NOMO-1 (cell line): ENCODE measurements around the gene RER1.
"Not testable (repeated sequence)": the region's sequence is repeated elsewhere in the genome, so short reads cannot be mapped to it uniquely, and the experiment has no call there.

ENCODE experiments used
- DNase-seq, 2 experiments: peaks; one replicate each; lab custom pipeline; 2025; ENCODE audit not compliant: unreplicated experiment in 2 of 2; lab: John Stamatoyannopoulos, UW

Gene RER1

DNA sequence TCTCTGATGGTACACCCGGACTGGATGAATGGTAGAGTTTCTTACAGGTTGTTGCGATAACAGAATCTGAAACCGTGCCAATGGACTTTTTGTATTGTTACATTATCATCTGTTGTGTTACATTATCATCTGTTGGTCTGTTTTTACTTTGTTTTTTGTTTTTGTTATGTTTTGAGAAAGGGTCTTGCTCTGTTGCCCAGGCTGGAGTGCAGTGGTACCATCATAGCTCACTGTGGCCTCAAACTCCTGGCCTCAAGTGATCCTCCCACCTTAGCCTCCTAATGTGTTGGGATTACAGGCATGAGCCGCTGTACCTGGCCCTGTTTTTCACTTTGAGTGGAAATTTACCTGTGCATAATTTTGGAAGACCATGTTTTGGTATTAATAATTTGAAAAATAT, 30.9 kb downstream of the RER1 start:
- no peak for DNase-seq

DNA sequence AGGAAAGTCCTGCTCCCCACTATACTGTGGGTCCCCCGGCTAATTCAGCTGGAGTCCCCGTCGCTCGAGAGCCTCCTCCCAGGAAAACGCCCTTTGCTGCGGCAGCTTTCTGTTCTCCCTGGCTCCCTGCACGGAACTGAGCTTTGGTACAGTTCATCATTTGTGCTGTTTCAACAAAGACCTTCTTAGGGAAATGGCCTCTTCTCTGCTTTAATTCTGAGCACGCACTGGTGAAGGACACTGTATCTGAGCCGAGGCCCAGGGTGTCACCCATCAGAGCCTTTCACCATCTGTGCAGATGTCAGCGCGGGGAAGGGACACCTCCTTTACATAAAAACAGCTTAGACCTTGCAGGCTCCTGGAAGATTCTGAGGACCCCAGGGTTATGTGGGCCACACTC, 34.3 kb downstream of the RER1 start:
- no peak for DNase-seq

DNA sequence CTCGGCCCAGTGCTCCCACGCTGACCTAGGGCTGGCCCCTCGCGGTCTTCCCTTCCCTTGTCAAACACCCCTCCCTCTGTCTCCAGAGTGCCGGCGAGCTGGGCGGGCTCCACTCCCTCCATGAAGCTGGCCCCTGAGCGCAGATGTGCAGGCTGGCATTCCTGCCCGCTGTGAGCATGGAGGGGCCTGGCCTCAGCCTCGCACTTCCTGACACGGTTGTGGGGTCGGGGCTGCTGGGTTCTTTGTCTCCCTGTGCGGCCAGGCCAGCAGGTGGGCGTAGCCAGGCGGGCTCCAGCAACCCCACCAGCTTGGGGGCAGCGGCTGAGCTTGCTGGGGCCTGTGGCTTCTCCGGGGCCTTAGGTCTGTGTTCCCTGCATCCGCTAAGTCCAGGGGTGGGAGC, 34.9 kb downstream of the RER1 start:
- no peak for DNase-seq

DNA sequence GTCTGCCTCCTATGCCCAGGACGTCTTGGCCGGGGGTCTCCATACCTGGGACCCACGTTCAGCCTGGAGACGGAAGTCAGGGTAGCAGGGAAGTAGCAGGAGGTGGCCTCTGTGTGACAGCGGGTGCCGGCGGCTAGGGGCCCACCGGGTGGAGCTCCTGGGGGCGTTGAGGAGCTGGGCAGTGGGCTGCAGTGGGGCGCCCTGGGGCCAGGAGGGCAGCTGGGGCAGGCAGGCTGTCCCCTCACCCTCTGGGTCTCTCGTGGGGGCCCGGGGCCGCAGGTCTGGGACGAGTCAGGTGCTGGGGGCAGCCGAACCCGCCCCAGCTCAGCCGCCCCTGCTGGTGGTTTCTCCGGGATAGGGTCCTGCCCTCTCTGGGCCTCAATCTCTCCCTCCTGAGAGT, 35.4 kb downstream of the RER1 start:
- DNase-seq: no peak

DNA sequence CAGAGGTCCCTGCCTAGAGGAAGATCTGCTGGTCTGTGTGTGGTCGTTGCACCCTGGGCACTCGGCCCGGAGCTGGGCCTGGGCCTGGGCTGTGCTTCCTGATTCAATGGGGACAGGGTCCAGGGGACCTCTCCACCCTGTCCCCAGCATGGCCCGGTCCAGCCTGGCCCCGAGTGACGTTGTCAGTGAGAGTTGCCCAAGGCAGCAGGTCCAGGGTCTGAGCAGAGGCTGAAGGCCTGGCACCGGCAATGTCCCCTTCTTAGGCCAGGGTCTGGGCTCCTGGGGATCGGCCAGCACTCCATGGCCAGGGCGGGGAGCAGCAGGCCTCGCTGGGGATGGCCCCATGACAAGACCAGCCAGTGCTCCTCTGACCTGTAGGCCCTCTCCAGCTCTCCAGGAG, 36.3 kb downstream of the RER1 start:
- DNase-seq: no peak

DNA sequence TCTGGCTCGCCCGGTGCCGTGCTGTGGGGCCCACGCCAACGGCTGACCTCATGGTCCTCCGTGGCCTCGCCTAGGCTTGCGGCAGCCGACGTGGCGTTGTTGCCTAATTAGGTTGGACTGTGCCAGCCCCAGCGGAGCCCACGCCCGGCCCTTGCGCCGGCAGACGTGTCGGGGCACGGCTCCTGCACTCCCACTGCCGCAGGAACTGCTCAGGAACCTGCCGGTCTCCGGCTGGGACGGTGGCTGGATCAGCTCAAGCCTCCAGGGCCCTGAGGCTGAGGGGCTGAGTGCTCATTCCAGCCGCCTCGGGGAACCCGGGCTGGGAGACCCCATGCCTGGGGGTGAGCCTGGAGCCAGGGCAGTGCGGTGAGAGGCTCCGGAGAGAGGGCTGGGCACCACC, 36.8 kb downstream of the RER1 start:
- no peak for DNase-seq

DNA sequence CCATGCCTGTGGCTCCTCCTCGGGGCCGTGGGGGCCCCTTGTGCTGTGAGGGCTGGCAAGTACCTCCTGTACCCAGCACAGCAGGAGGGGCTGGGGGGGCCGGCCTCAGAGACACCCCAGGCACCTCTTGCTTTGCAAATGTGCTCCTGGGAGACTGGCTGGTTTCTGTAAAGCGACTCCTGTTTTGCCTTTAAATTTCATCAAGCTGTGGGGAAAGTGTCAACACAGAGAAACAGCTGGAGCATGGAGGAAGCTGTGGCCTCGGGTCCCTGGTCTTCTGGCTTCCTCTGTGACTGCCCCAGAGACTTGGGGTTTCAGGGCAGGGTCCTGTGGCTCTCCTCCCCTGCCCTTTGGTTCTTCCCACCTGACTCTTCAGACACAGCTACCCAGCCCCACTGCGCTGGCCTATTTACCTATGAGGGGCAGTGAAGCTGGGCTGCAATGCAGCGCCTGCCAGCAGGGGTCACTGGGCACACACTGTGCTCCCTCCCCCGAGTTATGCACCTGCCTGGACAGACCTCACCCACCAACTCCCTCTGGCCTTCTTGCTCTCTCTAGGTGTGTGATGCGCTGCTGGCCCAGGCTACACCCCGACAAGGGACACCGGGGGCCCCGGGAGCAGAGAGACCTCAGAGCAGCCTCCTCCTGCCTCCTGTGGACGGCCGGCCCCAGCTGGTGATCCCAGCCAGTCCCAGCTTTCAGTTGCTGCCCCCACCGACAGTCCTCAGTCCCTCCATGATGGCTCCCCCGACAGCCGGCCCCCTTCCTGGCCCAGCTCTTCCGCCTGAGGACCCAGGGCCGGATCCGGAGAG, 38.3 kb downstream of the RER1 start:
- DNase-seq: no peak

DNA sequence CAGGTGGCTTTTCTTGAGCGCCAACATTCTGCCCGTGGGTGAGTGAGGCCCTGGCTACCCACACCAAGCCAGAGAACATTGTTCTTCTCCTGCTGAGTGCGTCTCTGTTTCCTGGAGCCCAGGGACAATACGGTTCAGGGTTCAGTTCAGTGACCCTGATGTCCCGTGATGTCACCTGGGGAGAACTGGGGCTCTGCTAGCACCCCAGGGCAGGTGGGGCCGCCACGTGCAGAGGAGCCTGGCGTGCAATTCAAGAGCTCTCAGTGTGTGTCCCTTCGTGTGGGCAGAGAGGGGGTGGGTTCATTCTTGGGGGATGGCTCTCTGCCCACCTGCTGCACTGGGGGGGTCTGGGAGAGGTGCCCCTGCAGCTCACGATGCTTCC, 38.9 kb downstream of the RER1 start:
- DNase-seq: no peak

DNA sequence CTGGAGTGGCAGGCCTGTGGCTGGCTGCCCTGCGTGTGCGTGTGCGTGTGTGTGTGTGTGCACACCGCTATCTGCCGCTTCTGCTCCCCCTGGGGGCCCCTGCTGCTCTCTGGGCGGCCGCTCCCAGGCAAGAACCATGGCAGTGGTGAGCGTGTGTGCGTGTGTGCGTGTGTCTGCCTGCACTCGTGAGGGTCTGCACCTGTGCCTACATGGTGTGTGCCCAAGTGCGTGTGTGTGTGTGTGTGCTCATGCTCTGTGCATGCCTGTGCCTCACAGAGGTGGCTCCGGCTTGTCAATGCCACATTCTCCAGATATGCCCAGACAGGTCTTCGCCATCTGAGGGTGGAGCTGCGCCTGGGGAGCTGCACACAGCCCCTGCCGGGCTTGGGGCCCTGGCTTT, 39.5 kb downstream of the RER1 start:
- no peak for DNase-seq

DNA sequence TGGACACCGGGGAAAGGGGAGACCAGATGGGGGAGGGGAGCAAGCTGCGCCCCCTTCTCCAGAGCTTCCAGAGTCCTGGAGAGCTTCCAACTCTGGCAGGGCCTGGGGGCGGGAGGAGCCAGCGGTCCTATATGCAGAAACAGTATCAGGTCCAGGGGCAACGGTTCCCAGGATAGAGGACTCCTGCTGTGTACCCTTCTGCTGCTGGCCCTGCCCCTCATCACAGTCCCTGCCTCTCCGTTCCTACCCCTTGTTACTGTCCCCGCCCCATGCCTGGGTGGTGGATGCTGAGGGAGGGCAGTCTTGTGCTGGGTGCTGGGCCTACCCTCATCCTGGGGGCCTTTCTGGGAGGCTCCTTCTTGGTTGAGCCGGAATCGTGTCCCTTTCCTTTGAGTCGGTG, 39.9 kb downstream of the RER1 start:
- no peak for DNase-seq

DNA sequence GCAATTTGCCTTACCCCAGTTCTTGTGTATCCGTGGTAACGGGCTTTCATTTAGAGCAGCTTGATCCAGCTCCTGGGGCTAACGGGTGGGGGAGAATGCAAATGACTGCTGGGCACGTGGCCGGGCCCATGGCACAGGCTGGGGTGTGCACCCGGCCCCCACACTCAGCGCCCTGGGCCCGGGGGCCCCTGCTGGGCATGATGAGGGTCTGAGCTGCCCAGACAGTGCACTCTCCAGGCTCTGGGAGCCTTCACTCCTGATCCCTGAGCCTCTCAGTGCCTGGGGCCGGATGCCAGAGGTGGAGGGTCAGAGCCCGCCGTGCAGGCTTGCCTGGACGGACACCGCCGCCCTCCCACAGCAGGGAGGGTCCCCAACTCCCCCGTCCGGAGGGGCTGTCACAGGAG, 40.8 kb downstream of the RER1 start:
- no peak for DNase-seq

DNA sequence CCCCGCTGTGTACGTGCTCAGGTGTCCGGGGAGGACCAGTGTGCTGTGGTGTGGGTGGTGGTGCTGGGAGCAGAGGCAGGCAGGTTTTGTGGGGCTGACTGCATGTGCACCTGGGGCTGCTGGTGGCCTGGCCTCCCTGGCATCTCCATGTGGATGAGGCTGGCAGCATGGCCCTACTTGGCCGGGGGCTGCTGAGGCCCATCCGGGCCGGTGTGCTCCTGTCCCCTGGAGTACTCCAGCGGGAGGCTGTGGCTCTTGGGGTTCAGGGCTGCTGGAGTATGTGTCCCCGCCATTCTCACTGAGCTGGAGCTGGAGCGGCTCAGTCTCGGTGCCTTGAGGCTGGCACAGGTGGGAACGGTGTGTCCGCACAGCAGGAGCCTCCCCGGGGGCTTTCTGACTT, 41.6 kb downstream of the RER1 start:
- DNase-seq: no peak

DNA sequence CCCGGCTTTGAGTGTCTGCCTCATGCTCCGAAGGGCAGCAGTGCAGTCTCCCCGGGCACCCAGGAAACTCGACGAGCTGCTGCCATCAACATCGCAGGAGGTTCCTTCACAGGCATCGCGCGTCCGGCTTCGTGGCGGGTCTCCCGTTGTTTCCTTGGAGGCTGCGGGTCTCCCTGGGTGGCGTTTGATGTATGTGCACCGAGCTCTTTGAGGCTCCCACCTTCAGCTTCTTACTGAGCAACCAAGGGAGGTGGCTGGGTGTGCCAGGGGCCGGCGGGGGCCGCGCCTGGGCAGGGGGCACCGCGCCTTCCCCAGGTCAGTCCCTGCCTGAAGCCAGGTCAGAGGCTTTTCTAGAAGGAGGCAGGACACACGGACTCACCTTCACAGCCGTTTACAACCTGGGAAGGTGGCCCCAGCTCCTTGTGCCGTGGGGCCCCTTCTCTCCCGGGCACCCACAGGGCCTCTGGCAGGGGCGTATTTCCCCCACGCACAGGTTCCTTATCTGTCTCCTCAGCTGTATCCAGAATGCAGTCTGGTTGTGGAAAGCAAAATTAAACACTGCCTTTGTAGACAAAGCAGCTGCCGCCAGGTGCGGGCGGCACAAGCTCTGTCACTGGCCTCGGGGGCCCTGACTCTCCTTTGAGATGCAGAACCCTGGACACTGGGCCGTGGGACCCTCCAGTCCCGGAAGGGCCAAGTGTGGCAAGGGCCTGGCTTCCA, 42.5 kb downstream of the RER1 start:
- DNase-seq: no peak

DNA sequence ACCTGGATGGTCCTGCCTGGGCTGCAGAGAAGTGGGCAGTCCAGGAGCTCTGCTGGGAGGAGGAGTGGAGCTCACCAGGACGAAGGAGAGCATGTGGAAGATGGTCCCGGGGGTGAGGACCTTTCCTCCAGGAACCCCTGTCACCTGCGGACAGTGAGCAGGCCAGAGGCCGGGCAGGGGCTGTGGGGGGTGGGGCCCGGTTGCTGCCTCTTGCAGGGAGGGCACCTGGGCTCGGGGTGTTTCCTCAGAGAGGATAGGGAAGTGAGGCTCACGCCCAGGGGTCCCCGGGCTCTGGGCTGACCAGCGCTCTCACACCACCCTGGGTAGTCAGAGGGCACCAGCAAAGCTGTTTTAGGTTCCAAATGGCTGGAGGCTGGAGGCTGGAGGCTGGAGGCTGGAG, 43.5 kb downstream of the RER1 start:
- no peak for DNase-seq

DNA sequence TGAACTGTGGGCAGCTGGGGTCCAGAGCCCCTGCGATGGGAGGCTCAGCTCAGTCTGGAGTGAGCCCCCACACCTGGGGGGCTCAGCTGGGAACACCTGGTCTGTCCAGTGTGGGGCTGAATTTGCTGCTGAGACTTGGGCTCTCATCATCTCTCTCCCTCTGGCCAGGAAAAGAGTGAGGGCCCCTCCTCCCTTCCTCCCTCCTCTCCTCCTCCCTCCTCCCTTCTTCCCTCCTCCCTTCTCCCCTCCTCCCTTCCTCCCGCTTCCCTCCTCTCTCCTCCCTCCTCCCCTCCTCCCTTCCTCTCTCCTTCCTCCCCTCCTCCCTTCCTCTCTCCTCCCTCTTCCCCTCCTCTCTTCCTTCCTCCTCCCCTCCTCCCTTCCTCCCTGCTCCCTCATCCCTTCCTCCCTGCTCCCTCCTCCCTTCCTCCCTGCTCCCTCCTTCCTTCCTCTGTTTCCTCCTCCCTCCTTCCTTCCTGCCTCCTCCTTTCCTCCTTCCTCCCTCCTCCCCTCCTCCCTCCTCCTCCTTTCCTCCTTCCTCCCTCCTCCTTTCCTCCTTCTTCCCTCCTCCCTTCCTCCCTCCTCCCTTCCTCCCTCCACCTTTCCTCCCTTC, 44.2 kb downstream of the RER1 start:
- DNase-seq: no peak

DNA sequence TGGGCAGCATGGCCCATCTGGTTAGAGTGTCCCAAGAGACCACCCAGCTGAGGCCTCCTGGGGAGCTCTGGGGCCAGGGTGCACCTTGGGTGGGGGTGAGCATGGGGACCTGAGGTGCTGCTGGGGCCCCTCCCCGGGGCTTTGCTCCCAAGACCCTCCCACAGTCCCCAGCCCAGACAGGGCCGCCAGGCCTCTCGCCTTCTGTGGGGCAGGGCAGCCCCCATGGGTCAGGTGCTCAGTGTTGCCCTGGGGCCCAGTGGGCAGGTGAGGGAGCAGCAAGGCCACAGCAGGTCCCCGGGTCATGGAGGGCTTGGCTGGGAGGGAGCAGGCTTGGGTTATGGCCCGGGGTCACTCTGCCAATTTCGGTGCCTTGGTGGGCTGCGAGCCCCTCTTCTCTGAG, 45.2 kb downstream of the RER1 start:
- no peak for DNase-seq

DNA sequence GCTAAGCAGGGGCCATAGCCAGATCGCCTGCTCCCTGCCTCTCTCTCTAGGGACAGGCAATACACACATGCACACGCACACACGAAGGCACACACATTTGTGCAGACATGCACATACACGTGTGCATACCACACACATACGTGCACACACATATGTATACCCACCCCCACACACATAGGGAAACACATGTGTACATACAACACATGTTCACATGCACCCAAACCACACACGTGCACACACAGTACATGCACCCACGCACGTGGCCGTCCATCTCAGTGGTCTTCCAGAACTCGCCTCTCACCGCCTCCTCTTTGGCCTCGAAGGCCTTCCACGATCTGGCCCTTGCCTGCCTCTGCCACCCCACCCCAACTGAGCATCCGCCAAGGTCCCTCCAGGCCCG, 46.0 kb downstream of the RER1 start:
- DNase-seq: no peak

DNA sequence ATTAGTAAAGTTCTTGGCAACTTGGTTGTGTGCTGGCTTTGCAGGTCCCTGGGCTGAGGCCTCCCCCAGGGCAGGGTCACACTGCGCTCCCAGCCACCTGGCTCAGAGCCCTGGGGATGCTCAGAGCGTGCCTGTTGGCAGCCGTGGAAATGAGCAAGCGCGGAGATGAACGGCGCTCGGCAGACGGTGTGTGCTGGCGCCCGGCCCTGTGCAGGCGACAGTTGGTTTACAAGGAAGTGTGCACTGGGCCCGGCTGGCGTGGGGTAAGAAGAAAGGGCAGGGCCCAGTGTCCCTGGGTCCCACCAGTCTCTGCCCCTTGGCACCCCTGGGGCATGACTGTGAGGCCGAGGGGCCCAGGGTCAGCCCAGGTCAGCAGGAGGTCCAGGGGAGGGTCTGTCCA, 46.4 kb downstream of the RER1 start:
- DNase-seq: no peak

DNA sequence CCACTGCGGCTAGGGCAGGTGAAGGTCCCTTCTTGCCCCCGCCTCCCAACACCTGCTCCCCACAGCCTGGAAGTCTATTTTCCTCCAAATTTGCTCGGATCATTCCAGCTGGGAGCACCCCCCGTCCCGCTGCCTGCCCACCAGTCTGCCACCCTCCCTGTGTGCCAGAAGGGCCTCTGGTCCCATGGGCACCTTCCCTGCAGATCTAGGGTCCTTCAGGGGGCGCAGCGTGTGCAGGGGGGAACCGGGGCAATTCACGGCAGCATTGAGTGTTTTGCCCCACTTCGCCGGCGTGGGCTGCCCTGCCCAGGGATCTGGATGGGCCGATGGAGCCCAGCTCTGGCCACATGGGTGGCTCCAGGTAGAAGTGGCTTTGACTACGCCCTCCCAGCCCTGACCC, 47.0 kb downstream of the RER1 start:
- no peak for DNase-seq

DNA sequence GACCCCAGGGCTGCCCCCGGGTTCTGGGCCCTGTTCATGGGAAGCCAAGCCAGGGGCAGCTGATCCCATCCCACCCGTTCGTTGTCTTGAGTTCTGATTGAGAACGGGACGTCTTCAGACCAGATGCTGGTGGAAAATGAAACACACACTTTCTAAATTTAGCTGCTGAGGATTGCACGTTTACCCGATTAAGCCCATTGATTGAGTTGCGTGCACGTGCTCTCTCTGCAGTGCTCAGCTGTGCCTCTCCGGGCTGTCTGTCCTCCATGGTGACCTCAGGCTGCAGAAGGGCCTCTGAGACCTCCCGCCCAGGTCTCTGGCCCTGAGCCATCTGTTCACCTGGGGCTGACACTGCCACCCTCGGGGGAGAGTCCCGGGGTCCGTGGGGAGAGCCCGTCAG, 47.7 kb downstream of the RER1 start:
- DNase-seq: no peak

DNA sequence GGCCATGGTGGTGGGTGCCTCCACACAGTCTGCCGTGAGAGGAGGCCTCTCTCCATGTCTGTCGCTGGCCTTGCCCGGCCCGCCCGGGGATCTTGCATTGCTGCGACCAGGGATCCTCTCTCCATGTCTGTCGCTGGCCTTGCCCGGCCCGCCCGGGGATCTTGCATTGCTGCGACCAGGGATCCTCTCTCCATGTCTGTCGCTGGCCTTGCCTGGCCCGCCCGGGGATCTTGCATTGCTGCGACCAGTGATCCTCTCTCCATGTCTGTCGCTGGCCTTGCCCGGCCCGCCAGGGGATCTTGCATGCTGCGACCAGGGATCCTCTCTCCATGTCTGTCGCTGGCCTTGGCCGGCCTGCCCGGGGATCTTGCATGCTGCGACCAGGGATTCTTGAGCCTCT, 48.7 kb downstream of the RER1 start:
- not testable (repeated sequence) for DNase-seq

DNA sequence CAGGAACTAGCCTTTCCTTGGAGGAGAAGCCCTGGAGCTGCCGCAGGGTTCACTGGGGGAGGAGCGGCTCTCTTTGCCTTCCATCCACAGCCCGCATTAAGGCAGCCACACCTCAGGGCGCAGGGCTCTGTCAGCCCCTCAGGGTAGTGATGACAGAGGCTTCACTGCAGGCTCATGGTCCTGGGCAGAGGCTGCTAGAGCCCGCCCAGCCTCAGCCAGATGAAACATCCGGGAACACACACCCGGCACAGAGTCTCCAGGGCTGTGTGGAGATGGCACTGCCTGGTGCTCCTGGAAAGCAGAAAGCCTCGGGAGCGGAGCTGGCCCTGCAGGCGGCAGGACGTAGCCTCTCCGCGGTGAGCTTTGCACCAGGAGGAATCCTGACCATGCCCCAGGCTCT, 50.1 kb downstream of the RER1 start:
- DNase-seq: no peak
